CD4-positive, alpha-beta T cell treated with Interleukin-4 for 1 hour (primary cell): ENCODE data around the gene MAPKAPK5.
"Not testable (repeated sequence)": the region's sequence is repeated elsewhere in the genome, so short reads cannot be mapped to it uniquely, and the experiment has no call there.

Experiments
- DNase-seq, 2 donors: peaks; one replicate each; pipeline ENCODE4 v3.0.0-alpha.2; 2020 to 2022

Gene MAPKAPK5

GRCh38 chr12:111828338-111828979, 13.6 kb upstream of the MAPKAPK5 start:
- DNase-seq = no peak

DNA sequence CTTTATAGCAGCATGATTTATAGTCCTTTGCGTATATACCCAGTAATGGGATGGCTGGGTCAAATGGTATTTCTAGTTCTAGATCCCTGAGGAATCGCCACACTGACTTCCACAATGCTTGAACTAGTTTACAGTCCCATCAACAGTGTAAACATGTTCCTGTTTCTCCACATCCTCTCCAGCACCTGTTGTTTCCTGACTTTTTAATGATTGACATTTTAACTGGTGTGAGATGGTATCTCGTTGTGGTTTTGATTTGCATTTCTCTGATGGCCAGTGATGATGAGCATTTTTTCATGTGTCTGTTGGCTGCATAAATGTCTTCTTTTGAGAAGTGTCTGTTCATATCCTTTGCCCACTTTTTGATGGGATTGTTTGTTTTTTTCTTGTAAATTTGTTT, 12.4 kb upstream of the MAPKAPK5 start:
- DNase-seq = not testable (repeated sequence)

DNA sequence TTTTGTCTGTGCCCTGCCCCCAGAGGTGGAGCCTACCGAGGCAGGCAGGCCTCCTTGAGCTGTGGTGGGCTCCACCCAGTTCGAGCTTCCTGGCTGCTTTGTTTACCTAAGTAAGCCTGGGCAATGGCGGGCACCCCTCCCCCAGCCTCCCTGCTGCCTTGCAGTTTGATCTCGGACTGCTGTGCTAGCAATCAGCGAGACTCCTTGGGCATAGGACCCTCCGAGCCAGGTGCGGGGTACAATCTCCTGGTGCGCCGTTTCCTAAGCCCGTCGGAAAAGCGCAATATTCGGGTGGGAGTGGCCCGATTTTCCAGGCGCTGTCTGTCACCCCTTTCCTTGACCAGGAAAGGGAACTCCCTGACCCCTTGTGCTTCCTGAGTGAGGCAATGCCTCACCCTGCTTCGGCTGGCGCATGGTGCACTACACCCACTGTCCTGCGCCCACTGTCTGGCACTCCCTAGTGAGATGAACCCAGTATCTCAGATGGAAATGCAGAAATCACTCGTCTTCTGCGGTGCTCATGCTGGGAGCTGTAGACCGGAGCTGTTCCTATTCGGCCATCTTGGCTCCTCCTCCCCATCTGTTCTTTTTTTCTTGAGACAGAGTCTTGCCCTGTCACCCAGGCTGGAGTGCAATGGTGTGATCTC, 7.2 kb upstream of the MAPKAPK5 start:
- peak; percentile 30 to 32 for DNase-seq

DNA sequence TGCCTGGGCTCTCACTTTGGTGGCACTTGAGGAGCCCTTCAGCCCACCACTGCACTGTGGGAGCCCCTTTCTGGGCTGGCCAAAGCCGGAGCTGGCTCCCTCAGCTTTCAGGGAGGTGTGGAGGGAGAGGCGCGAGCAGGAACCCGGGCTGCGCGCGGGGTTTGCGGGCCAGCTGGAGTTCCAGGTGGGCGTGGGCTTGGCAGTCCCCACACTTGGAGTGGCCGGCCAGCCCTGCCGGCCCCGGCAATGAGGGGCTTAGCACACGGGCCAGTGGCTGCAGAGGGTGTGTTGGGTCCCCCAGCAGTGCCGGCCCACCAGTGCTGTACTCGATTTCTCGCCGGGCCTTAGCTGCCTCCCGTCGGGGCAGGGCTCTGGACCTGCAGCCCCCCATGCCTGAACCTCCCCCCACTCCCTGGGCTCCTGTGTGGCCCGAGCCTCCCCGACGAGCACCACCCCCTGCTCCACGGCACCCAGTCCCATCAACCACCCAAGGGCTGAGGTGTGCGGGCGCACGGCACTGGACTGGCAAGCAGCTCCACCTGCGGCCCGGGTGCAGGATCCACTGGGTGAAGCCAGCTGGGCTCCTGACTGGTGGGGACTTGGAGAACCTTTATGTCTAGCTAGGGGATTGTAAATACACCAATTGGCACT, 6.4 kb upstream of the MAPKAPK5 start:
- DNase-seq = not testable (repeated sequence)

- DNase-seq = no peak
Observed at GRCh38 chr12:111838353-111838752, 3.7 kb upstream of the MAPKAPK5 start.

GRCh38 chr12:111840807-111841206, 1.2 kb upstream of the MAPKAPK5 start:
- no peak for DNase-seq

GRCh38 chr12:111841236-111841749, 735 bp upstream of the MAPKAPK5 start:
- no peak for DNase-seq

GRCh38 chr12:111842556-111843396, 748 bp downstream of the MAPKAPK5 start:
- peak in 1 of 2 donors; percentile 42 for DNase-seq

DNA sequence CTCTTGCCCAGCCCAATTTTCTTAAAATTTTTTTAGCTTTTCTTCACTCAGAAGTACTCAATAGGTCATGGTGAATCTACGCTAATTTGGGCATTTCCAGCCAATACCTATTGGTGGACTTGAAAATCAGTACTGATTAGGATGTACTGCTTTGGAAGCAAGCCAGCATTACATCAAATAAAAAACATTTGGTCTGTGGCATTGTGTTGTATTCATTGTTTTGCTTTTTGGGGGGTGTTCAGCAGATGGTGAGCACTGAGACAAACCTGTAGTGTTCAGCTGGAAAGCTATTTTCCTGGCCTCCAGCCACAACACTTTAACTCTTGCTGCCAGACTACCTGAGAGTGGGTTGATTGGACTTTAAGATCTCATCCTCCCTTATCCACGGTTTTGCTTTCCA, 4.0 kb downstream of the MAPKAPK5 start:
- no peak for DNase-seq

DNA sequence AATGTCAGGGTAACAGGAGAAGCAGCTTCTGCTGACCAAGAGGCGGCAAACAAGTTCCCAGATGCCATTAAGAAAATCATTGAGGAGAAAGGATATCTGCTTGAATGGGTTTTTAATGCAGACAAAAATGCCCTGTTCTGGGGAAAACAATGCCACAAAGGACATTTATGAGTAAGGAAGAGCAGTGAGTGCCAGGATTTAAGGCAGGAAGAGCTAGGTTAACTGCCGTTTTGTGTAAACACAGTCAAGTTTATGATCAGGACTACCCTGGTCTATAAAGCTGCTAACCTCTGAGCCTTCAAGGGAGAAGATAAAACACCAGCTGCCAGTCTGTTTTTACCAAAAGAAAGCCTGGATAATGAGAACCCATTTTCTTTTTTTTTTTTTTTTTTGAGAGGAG, 8.5 kb downstream of the MAPKAPK5 start:
- no peak for DNase-seq

DNA sequence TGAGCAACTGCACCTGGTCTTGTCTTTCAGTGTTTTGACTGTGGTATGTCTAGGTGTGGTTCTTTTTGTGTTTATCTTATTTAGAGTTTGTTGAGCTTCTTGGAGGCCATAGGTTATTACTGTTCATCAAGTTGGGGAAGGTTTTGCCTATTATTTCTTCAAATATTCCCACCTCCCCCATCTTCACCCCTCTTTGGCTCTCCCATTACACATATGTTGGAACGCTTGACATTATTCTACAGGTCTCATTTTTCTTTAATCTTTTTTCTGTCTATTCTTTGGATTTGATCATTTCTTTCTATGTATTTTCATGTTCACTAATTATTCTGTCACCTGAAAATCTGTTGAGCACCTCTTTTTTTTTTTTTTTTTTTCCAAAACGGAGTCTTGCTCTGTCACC, 16.2 kb downstream of the MAPKAPK5 start:
- DNase-seq = no peak

DNA sequence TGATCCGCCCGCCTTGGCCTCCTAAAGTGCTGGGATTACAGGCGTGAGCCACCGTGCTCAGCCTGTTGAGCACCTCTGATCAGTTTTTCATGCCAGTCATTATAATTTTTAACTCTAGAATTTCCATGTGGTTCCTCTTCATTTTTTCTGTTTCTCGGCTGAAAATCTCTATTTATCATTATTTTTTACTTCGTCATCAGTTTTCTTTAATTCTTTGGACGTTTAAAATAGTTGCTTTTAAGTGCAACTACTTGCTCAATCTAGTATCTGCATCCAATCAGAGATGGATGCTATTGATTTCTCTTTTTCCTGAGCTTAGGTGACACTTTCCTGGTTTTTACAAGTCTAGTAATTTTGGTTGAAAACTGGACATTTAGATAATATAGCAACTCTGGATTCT, 16.8 kb downstream of the MAPKAPK5 start:
- DNase-seq = no peak

- no peak for DNase-seq
Observed at GRCh38 chr12:111864913-111865312, 22.9 kb downstream of the MAPKAPK5 start.

DNA sequence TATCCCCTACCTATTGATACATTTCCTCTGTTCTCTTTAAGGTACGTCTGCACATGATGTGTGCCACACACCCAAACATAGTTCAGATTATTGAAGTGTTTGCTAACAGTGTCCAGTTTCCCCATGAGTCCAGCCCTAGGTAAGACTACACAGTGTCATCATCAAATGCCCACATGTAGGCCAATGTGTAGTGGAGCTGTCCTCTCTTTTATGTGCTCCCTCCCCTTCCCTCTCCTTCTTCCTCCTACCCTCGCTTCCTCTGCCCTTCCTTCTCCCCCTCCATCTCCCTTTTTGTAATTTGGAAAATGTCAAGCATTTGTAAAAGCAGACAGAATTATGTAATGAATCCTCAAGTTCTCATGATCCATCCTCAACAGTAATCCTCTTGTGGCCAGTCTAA, 25.5 kb downstream of the MAPKAPK5 start:
- no peak for DNase-seq

DNA sequence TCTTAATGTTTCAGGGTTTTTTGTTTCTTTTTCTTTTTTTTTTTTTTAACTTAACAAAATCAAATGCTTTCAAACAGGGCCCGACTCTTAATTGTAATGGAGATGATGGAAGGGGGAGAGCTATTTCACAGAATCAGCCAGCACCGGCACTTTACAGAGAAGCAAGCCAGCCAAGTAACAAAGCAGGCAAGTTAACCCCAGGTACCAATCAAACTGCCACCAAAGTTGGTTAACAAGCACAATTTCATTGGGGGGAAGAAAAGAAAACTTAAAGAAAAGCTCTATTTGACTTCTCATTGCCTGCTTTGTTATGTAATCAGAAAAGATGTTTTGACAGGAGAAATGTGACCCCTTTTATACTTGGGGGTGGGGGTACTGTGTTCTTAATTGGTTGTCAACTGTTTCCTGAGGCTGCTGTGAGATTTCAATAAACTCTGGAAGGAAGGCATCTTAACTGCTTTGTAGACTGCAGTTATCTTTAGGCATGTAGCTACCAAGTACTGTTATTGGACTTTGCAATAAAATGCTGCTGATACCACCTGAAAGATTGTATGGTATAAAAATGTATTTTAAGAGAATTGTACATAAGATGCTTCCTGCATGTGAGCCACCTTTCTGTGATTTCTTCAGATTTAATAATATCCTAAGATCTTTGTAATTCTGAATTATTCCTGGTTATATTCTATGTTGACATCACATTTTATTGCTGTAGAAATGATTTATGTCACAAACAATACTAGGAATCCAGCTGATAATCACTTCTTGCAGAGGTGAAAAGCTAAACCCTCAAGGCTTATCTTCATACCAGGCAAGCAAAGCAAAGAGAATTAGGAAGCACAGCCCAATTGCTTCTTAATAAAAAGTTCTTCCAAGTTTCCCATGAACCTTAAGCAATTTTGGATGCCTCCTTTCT, 26.9 kb downstream of the MAPKAPK5 start:
- no peak for DNase-seq

DNA sequence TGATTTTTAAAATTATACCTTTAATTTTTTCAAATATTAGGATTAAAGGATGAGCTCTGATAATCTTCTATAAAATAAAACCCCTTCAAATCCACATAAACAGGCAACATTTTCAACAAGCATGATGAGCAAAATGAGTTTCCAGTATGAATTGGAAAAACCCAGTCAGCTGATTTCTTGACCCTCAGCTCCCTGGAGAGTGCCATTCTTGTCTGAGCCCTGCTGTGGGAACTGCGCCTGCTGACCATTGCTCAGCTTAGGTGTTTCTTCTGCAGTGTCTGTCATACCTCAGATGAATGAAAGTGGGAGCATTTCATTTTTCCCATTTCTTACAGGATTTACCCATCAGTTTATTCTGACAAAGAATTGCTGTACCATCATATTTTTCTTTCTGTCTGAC, 27.6 kb downstream of the MAPKAPK5 start:
- no peak for DNase-seq

- no peak for DNase-seq
Observed at GRCh38 chr12:111870216-111870615, 28.2 kb downstream of the MAPKAPK5 start.

DNA sequence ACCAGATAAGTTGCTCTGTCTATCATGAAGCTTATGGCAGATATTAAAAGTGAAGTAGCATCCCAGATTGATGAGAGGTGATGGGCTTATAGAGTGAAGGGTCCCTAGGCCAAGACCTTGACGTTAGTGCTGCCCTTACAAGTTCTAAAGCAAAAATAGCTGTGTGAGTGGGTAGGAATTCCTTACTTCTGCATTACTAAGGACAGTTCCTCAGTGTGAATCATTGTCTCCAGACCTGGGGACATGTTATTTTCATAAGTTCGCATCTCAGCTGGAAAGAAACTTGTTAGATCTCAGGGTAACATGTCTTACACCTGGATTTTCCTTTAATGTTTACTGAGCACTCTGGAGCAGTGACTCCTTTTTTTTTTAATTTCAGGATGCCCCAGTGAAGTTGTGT, 28.7 kb downstream of the MAPKAPK5 start:
- no peak for DNase-seq

GRCh38 chr12:111873113-111873512, 31.1 kb downstream of the MAPKAPK5 start:
- no peak for DNase-seq

- no peak for DNase-seq
Observed at GRCh38 chr12:111881716-111882115, 39.7 kb downstream of the MAPKAPK5 start.

DNA sequence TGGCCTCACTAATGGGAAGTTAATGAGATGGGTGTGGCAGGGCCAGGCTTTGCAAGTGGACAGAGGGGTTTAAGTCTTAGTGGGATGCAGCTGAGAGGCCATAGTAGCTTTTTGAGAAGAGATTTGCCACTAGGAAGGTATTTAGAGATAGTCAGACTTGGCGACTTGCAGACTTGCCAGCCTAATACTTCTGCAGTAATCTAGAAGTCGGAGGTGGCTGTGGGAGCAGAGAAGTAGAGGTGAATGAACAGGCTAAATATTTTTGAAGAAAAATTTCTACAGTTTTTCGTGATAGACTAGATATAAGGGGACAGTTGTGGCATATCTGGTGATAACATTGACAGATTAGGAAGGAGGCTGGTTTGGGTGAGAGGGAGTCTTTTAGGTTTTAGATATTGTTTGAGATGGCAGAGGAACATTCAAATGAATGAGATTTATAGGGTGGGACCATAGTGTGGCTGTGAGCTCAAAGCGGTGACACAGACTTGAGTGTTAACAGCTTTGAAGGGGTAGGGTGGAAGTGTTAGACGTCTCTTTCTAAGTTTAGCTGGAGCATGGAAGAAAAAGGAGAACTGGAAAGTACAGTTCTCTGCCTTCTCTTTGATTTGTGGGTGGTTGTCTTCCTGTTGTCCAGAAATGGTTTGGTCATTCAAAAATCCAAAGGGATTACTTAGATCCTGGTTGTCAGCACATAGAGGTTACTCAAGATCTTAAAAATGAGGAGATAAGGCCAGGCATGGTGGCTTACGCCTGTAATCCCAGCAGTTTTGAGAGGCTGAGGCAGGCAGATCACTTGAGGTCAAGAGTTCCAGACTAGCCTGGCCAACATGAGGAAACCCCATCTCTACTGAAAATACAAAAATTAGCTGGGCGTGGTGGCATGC, 44.9 kb downstream of the MAPKAPK5 start:
- no peak for DNase-seq
